K562 (cell line): ENCODE measurements around the gene PON3. TPM values are rescaled to one million over a fixed set of nuclear protein-coding genes. Genes with fewer than 3 reads are reported as not detected.
A peak's percentile ranks its signal among the peaks of the same experiment; 100 is the strongest.
"Not testable (repeated sequence)": the region's sequence is repeated elsewhere in the genome, so short reads cannot be mapped to it uniquely, and the experiment has no call there.

ENCODE experiments used
- ATAC-seq: fragments of 200-7000 bp; cut with Tn5 transposase; 3 replicates; pipeline ENCODE4 v1.9.1; 2020; ENCODE audit warnings: moderate library complexity
- BruUV-seq: library from RNA; stranded (reverse); fragments of 400-500 nt; replicated peaks from 2 replicates; lab custom pipeline; 2021; lab: Mats Ljungman, UMichigan
- CTCF ChIA-PET: fragments of 300-600 bp; formaldehyde crosslinking; extraction: SDS; loops from one replicate; lab custom pipeline; 2021; ENCODE audit warnings: low intra/inter-chr PET ratio; lab: Yijun Ruan, JAX
- POLR2A ChIA-PET: fragments of 300-600, 350-650 bp; sonication (Branson Sonifier 250); formaldehyde crosslinking; extraction: SDS; loops from one replicate; lab custom pipeline; 2021; ENCODE audit warnings: antibody characterized with exemption, inconsistent platforms; lab: Yijun Ruan, JAX
- DNase-seq, 4 experiments: peaks; one replicate each; pipeline versions ENCODE4 v3.0.0 to v3.0.0-alpha.2; 2011 to 2018; ENCODE audit warnings: low spot score in 3 of 4, mixed read lengths in 3 of 4; ENCODE audit errors: extremely low read depth in 1 of 4
- FAIRE-seq: peaks from 2 replicates; lab custom pipeline; 2011; peaks lifted over from hg19 to GRCh38; lab: Jason Lieb, UNC
- H2AFZ ChIP-seq: 2 replicates; pipeline ENCODE4 v1.6.0; 2011; ENCODE audit warnings: low read depth, low read length, control low read depth, inconsistent platforms
- H3K27ac ChIP-seq: fragments of 200-600 bp; 3 replicates; pipeline ENCODE4 v1.8.0; 2011; ENCODE audit warnings: low read depth, mild to moderate bottlenecking, control low read depth, inconsistent platforms, low read length, moderate library complexity, mixed read lengths; ENCODE audit errors: extremely low read depth
- H3K27me3 ChIP-seq, 2 experiments: fragments of 300-600 bp in 1 of 2; 2 replicates in 1 of 2; 3 replicates in 1 of 2; pipeline versions ENCODE4 v1.6.0 to v1.8.0; 2011; ENCODE audit warnings: inconsistent platforms in 2 of 2, low read length in 2 of 2, mild to moderate bottlenecking in 1 of 2, mixed read lengths in 1 of 2, moderate library complexity in 1 of 2; ENCODE audit not compliant: control insufficient read depth in 2 of 2, insufficient read depth in 2 of 2
- H3K36me3 ChIP-seq: fragments of 300-600 bp; 3 replicates; pipeline ENCODE4 v1.8.0; 2011; ENCODE audit warnings: mild to moderate bottlenecking, low read length, inconsistent platforms; ENCODE audit not compliant: control insufficient read depth, insufficient read depth
- H3K4me1 ChIP-seq, 2 experiments: fragments of 200-600 bp in 1 of 2; replicated peaks in 1 of 2; 2 replicates in 1 of 2; 3 replicates in 1 of 2; pipeline versions ENCODE4 v1.5.1 to v1.8.0; 2011; ENCODE audit warnings: inconsistent platforms in 2 of 2, low read length in 2 of 2, mild to moderate bottlenecking in 1 of 2, mixed read lengths in 1 of 2, moderate library complexity in 1 of 2; ENCODE audit not compliant: control insufficient read depth in 2 of 2, insufficient read depth in 2 of 2
- H3K4me2 ChIP-seq: 2 replicates; pipeline ENCODE4 v1.6.1; 2011; ENCODE audit warnings: low read length, control low read depth, inconsistent platforms, mixed read lengths; ENCODE audit not compliant: insufficient read depth
- H3K4me3 ChIP-seq: fragments of 200-600 bp; sonication (generic), shearing (Covaris generic); 2 replicates; pipeline ENCODE4 v1.5.1; 2016; ENCODE audit warnings: control low read depth, inconsistent platforms
- H3K79me2 ChIP-seq: fragments of 200-600 bp; 3 replicates; pipeline ENCODE4 v1.8.0; 2011; ENCODE audit warnings: low read length, inconsistent platforms; ENCODE audit not compliant: control insufficient read depth, insufficient read depth
- H3K9ac ChIP-seq, 2 experiments: 2 replicates each; pipeline versions ENCODE4 v1.6.0 to v1.6.1; 2011; ENCODE audit warnings: low read depth in 2 of 2, low read length in 2 of 2, control low read depth in 1 of 2, inconsistent platforms in 1 of 2, mild to moderate bottlenecking in 1 of 2, mixed read lengths in 1 of 2; ENCODE audit not compliant: insufficient read depth in 1 of 2
- H3K9me1 ChIP-seq: one replicate; pipeline ENCODE4 v1.6.0; 2011; ENCODE audit warnings: inconsistent platforms, mild to moderate bottlenecking, low read length, moderate library complexity; ENCODE audit not compliant: control insufficient read depth, insufficient read depth
- H3K9me3 ChIP-seq: replicated peaks from 2 replicates; pipeline ENCODE4 v1.5.1; 2011; ENCODE audit warnings: low read depth, low read length, inconsistent platforms; ENCODE audit not compliant: control insufficient read depth, insufficient read depth
- H4K20me1 ChIP-seq: replicated peaks from 2 replicates; pipeline ENCODE4 v1.6.1; 2011; ENCODE audit warnings: low read length, inconsistent platforms, mixed read lengths; ENCODE audit not compliant: control insufficient read depth, insufficient read depth
- CBX1 ChIP-seq: sonication (generic); IDR thresholded peaks from 2 replicates; pipeline ENCODE4 v1.6.1; 2016; ENCODE audit warnings: antibody characterized with exemption, low read depth, mild to moderate bottlenecking
- EGR1 ChIP-seq: fragments of 450-650 bp; conservative IDR thresholded peaks from 2 replicates; pipeline ENCODE4 v1.6.1; 2017; ENCODE audit warnings: mild to moderate bottlenecking
- EHMT2 ChIP-seq: fragments of 450-650 bp; IDR thresholded peaks from 2 replicates; pipeline ENCODE4 v1.6.1; 2018; ENCODE audit warnings: antibody characterized with exemption
- HOXB6 ChIP-seq: fragments of 250-450 bp; sonication (Bioruptor Pico); IDR thresholded peaks from 2 replicates; pipeline ENCODE4 v1.5.1; 2022; ENCODE audit warnings: mild to moderate bottlenecking, borderline replicate concordance
- PHB ChIP-seq: fragments of 250-450 bp; sonication (Bioruptor Pico); IDR thresholded peaks from 2 replicates; pipeline ENCODE4 v1.5.0; 2021
- POU5F1 ChIP-seq: fragments of 150-350 bp; IDR thresholded peaks from 2 replicates; pipeline ENCODE4 v1.6.1; 2014; ENCODE audit warnings: borderline replicate concordance, low read length, low read depth, mild to moderate bottlenecking; ENCODE audit not compliant: partially characterized antibody
- RAD21 ChIP-seq, 2 experiments: fragments of 250-450 bp in 1 of 2; fragments of 450-650 bp in 1 of 2; sonication (Bioruptor Pico) in 1 of 2; formaldehyde crosslinking in 1 of 2; IDR thresholded peaks in 1 of 2; conservative IDR thresholded peaks in 1 of 2; 2 replicates each; pipeline versions ENCODE4 v1.4.0 to v1.8.0; 2020 to 2022; ENCODE audit warnings: mild to moderate bottlenecking in 2 of 2, moderate library complexity in 1 of 2
- YY1 ChIP-seq, 3 experiments: IDR thresholded peaks; 2 replicates each; pipeline ENCODE4 v1.6.1; 2011; ENCODE audit warnings: low read length in 2 of 3, mild to moderate bottlenecking in 2 of 3, moderate library complexity in 2 of 3, borderline replicate concordance in 1 of 3, control low read depth in 1 of 3, low read depth in 1 of 3; ENCODE audit not compliant: insufficient read depth in 3 of 3, insufficient replicate concordance in 2 of 3, control insufficient read depth in 1 of 3, insufficient read length in 1 of 3; ENCODE audit errors: extremely low read depth in 1 of 3
- ZNF655 ChIP-seq: fragments of 250-450 bp; sonication (Bioruptor Pico); IDR thresholded peaks from 2 replicates; pipeline ENCODE4 v1.5.0; 2021
- WGBS: fragments of 100-300 bp; shearing (Covaris generic); methylation state at CpG from one replicate; pipeline ENCODE4 v1.1.6; 2016; ENCODE audit warnings: low coverage, mixed read lengths; ENCODE audit not compliant: insufficient coverage; ENCODE audit errors: missing lambda C conversion rate; 5-methylcytosine and 5-hydroxymethylcytosine counted together
- in situ Hi-C: fragments of 300-500 bp; cut with MboI; formaldehyde crosslinking; loops from 4 replicates; pipeline ENCODE4 v1.15.0; 2018; ENCODE audit warnings: inconsistent platforms, mixed read lengths
- intact Hi-C: fragments of 100-400 bp; cut with micrococcal nuclease; formaldehyde crosslinking; loops from 2 replicates; pipeline ENCODE4 v1.14.2; 2022
- polyA plus RNA-seq, 8 experiments: library from polyadenylated mRNA; depleted of rRNA in 4 of 8; stranded (reverse) in 5 of 8; unstranded in 3 of 8; fragments of >200 nt; fragmentation: Nextera tagmentation in 2 of 8; fragmentation: Illumina TruSeq in 1 of 8; extraction: Ambion mirVana in 2 of 8; extraction: Trizol in 1 of 8; gene quantifications; 2 replicates each; pipeline versions ENCODE4 v1.2.1 to v1.2.3, GENCODE V29; 2011 to 2014; ENCODE audit warnings: inconsistent platforms in 1 of 8, missing spikeins in 1 of 8
- total RNA-seq, 7 experiments: library from RNA; depleted of rRNA in 6 of 7; stranded (reverse); fragments of >200 nt in 6 of 7; fragmentation: Illumina TruSeq in 2 of 7; extraction: Trizol in 2 of 7; gene quantifications; 2 replicates each; pipeline versions ENCODE4 v1.2.1 to v1.2.3, GENCODE V29; 2011 to 2021; ENCODE audit warnings: low replicate concordance in 1 of 7

The PON3 gene
- total and polyA plus RNA-seq, 9 of the 15 experiments (the other 6 are each of a cell fraction or from before 2014, with no cell fraction given) = 0.15 to 0.38 (median 0.18) TPM; not detected in 6

DNA sequence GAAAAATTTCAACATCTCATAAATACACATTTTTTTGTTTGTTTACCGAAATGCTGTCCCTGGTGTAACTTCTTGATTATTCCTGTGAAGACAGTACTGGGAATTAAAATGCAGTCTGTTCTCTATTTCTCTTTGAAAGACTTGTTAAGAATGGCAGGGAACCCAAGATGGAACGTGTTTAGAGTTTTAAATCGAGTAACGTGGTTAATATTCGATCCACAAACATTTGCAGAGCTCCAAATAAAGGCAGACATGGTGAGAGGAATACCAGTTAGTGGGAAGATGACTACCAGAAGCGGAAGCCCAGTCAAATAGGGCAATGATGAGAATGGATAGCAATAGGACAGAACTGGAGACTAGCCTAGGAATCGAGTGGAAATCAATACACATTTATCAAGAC is 6.7 kb downstream of the PON3 start (continued):
- no peak for TF ChIP-seq HOXB6 (CRISPR knock-in tag)
- TF ChIP-seq, all 486 proteins: peak for 0

DNA sequence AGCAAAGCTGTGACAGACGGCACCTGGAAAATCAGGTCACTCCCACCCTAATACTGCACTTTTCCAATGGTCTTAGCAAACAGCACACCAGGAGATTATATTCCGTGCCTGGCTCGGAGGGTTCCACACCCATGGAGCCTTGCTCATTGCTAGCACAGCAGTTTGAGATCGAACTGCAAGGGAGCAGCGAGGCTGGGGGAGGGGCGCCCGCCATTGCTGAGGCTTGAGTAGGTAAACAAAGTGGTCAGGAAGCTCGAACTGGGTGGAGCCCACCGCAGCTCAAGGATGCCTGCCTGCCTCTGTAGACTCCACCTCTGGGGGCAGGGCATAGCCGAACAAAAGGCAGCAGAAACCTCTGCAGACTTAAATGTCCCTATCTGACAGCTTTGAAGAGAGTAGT is 16.7 kb downstream of the PON3 start:
- WGBS = 0% methylated on average over 9 of the region's 10 CpGs
- CTCF ChIA-PET = not testable (repeated sequence)

DNA sequence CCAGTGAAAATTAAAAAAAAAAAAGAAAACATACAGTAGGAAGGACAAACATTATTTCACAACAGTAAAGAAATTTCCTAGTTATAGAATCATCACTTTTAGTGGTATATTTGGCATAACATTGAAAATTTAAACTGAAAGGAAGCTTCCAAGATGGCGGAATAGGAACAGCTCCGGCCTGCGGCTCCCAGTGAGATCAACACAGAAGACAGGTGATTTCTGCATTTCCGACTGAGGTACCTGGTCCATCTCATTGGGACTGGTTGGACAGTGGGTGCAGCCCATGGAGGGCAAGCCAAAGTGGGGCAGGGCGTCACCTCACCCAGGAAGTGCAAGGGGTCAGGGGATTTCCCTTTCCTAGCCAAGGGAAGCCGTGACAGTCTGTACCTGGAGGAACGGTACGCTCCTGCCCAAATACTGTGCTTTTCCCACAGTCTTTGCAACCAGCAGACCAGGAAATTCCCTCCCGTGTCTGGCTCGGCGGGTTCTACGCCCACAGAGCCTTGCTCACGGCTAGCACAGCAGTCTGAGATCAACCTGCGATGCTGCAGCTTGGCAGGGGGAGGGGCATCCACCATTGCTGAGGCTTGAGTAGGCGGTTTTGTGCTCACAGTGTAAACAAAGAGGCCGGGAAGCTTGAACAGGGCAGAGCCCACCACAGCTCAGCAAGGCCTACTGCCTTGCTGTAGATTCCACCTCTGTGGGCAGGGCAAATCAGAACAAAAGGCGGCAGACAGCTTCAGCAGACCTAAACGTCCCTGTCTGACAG is 19.4 kb downstream of the PON3 start:
- H3K36me3 ChIP-seq = no peaks in the 10 kb centered on the region

More for the DNA sequence above, 16.7 kb downstream of the PON3 start:
- H4K20me1 ChIP-seq, H3K27ac ChIP-seq, BruUV-seq, in situ Hi-C loops, H3K9me3 ChIP-seq, H3K9ac ChIP-seq, DNase-seq, H3K27me3 ChIP-seq, POLR2A ChIA-PET, FAIRE-seq, H3K36me3 ChIP-seq, H2AFZ ChIP-seq, H3K79me2 ChIP-seq, ATAC-seq, H3K4me3 ChIP-seq, intact Hi-C loops, H3K4me1 ChIP-seq, H3K9me1 ChIP-seq, H3K4me2 ChIP-seq: not testable (repeated sequence)

More for the DNA sequence above, 19.4 kb downstream of the PON3 start:
- H3K27ac ChIP-seq = no peak overlapping the region
- H3K27me3 ChIP-seq = no peaks in the 10 kb centered on the region
- peak overlapping the region; percentile 10; the same call in 1 of the 2 replicates for H3K4me3 ChIP-seq
- no TSS peak for BruUV-seq
- in situ Hi-C loops (no loop called here), intact Hi-C loops (no loop called here)
- CTCF ChIA-PET = no interaction called here
- no peaks in the 10 kb centered on the region for H3K9me3 ChIP-seq
- POLR2A ChIA-PET = interaction anchor here (0.9 kb wide), 1 partner anchor 10 kb away, joined by 3 read pairs; no protein-coding TSS in a partner anchor
- TF ChIP-seq POU5F1 (no peak), RAD21 (CRISPR knock-in tag; conservative IDR thresholded peaks at IDR 0.05 in 1 of 2, IDR thresholded peaks at IDR 0.05 in 1 of 2) (no peak), YY1 (IDR thresholded peaks at IDR 0.05; ENCODE audit: borderline replicate concordance in 1 of 3, control insufficient read depth in 1 of 3, extremely low read depth in 1 of 3, insufficient read depth in 3 of 3, insufficient read length in 1 of 3, insufficient replicate concordance in 2 of 3, low read depth in 1 of 3, low read length in 2 of 3) (peak in 1 of 3 experiments; percentile 69), ZNF655 (CRISPR knock-in tag) (no peak), CBX1 (no peak), PHB (no peak), EHMT2 (no peak), EGR1 (peak; percentile 59)
- H3K9me1 ChIP-seq = no peaks in the 10 kb centered on the region
- H3K4me1 ChIP-seq = no peaks in the 10 kb centered on the region
- ATAC-seq (peak; percentile 33; the same call in 2 of the 3 replicates), FAIRE-seq (no peak), DNase-seq (peak in 1 of 4 experiments; percentile 30)
- H3K9ac ChIP-seq = no peak overlapping the region
- no peaks in the 10 kb centered on the region for H4K20me1 ChIP-seq
- peak overlapping the region; percentile 96 for H2AFZ ChIP-seq
- WGBS = 6% methylated on average over 18 of the region's 18 CpGs
- H3K4me2 ChIP-seq = peak overlapping the region; percentile 67
- no peaks in the 10 kb centered on the region for H3K79me2 ChIP-seq
